GM19193 (cell line): ENCODE data around the gene PHF2.

Experiments used
- POLR2A ChIP-seq: IDR thresholded peaks from 4 replicates; pipeline ENCODE4 v1.6.1; 2011; ENCODE audit not compliant: insufficient read depth, insufficient read length; ENCODE audit errors: extremely low read depth

Gene PHF2

GRCh38 chr9:93598647-93599241 is 22.4 kb downstream of the PHF2 start:
- TF ChIP-seq POLR2A, result no peak

- TF ChIP-seq POLR2A, result no peak
Observed at GRCh38 chr9:93599571-93600403, 23.4 kb downstream of the PHF2 start.

- TF ChIP-seq POLR2A, result no peak
Observed at GRCh38 chr9:93600504-93600903, 24.1 kb downstream of the PHF2 start.

GRCh38 chr9:93601063-93601462 is 24.7 kb downstream of the PHF2 start:
- TF ChIP-seq POLR2A, result no peak

GRCh38 chr9:93601666-93602065 is 25.3 kb downstream of the PHF2 start:
- no peak for TF ChIP-seq POLR2A

GRCh38 chr9:93603011-93603410 is 26.6 kb downstream of the PHF2 start:
- no peak for TF ChIP-seq POLR2A

- TF ChIP-seq POLR2A, result no peak
Observed at GRCh38 chr9:93603906-93604326, 27.5 kb downstream of the PHF2 start.

GRCh38 chr9:93606187-93606586 is 29.8 kb downstream of the PHF2 start:
- TF ChIP-seq POLR2A, result no peak

- no peak for TF ChIP-seq POLR2A
Observed at GRCh38 chr9:93610206-93610605, 33.8 kb downstream of the PHF2 start.

GRCh38 chr9:93612052-93612795 is 35.8 kb downstream of the PHF2 start:
- TF ChIP-seq POLR2A, result no peak

GRCh38 chr9:93612796-93613154 is 36.4 kb downstream of the PHF2 start:
- no peak for TF ChIP-seq POLR2A

GRCh38 chr9:93613174-93613573 is 36.8 kb downstream of the PHF2 start:
- no peak for TF ChIP-seq POLR2A

GRCh38 chr9:93613791-93614190 is 37.4 kb downstream of the PHF2 start:
- TF ChIP-seq POLR2A, result no peak

GRCh38 chr9:93614830-93615468 is 38.6 kb downstream of the PHF2 start:
- TF ChIP-seq POLR2A, result no peak

GRCh38 chr9:93616044-93616443 is 39.7 kb downstream of the PHF2 start:
- no peak for TF ChIP-seq POLR2A

GRCh38 chr9:93617273-93617672 is 40.9 kb downstream of the PHF2 start:
- TF ChIP-seq POLR2A, result no peak

- TF ChIP-seq POLR2A, result no peak
Observed at GRCh38 chr9:93619272-93619775, 42.9 kb downstream of the PHF2 start.
